K562 (cell line): Measurements from ENCODE around the gene OOSP4A. TPM values are rescaled to one million over a fixed set of nuclear protein-coding genes. Genes with fewer than 3 reads are reported as not detected.

Experiments used
- BHLHE40 ChIP-seq: IDR thresholded peaks from 2 replicates; pipeline ENCODE4 v1.6.1; 2011; ENCODE audit warnings: low read length, improper control_type of control experiment
- CREB3L1 ChIP-seq: fragments of 450-650 bp; IDR thresholded peaks from 2 replicates; pipeline ENCODE4 v1.6.1; 2014; ENCODE audit warnings: low read depth, mild to moderate bottlenecking, moderate library complexity, borderline replicate concordance
- E2F4 ChIP-seq: sonication (generic); formaldehyde crosslinking; IDR thresholded peaks from 2 replicates; pipeline ENCODE4 v1.8.0; 2022; ENCODE audit warnings: mild to moderate bottlenecking, low read depth, missing genetic modification reagents
- FOXM1 ChIP-seq, 2 experiments: fragments of 450-650 bp in 1 of 2; sonication (generic) in 1 of 2; formaldehyde crosslinking in 1 of 2; IDR thresholded peaks; 2 replicates each; pipeline versions ENCODE4 v1.6.1 to v1.9.0; 2017 to 2022; ENCODE audit warnings: low read depth in 2 of 2, mild to moderate bottlenecking in 2 of 2, missing genetic modification reagents in 1 of 2, moderate library complexity in 1 of 2
- GATA2 ChIP-seq: sonication (generic); formaldehyde crosslinking; IDR thresholded peaks from 2 replicates; pipeline ENCODE4 v1.4.0; 2020; ENCODE audit warnings: mild to moderate bottlenecking, missing genetic modification reagents
- HDAC3 ChIP-seq: fragments of 450-650 bp; IDR thresholded peaks from 2 replicates; pipeline ENCODE4 v1.6.1; 2018; ENCODE audit warnings: borderline replicate concordance, mild to moderate bottlenecking, moderate library complexity; ENCODE audit not compliant: partially characterized antibody
- KLF16 ChIP-seq: IDR thresholded peaks from 2 replicates; pipeline ENCODE4 v1.6.1; 2016; ENCODE audit warnings: antibody characterized with exemption
- MECOM ChIP-seq: fragments of 250-450 bp; sonication (Bioruptor Pico); IDR thresholded peaks from 2 replicates; pipeline ENCODE4 v1.8.0; 2022; ENCODE audit warnings: inconsistent platforms
- MGA ChIP-seq: fragments of 450-650 bp; IDR thresholded peaks from 2 replicates; pipeline ENCODE4 v1.6.1; 2016; ENCODE audit warnings: mild to moderate bottlenecking, moderate library complexity
- NCOR1 ChIP-seq: fragments of 450-650 bp; IDR thresholded peaks from 2 replicates; pipeline ENCODE4 v1.6.1; 2016; ENCODE audit warnings: mild to moderate bottlenecking, moderate library complexity
- NR2C2 ChIP-seq, 2 experiments: fragments of 200-800 bp in 1 of 2; sonication (Bioruptor generic) in 1 of 2; sonication (generic) in 1 of 2; formaldehyde crosslinking in 1 of 2; IDR thresholded peaks; 2 replicates each; pipeline versions ENCODE4 v1.6.1 to v1.8.0; 2016 to 2022; ENCODE audit warnings: mild to moderate bottlenecking in 1 of 2, missing compliant biosample characterization in 1 of 2, missing genetic modification characterization in 1 of 2, missing genetic modification reagents in 1 of 2
- TRIM28 ChIP-seq: fragments of 450-650 bp; IDR thresholded peaks from 2 replicates; pipeline ENCODE4 v1.6.1; 2017
- polyA plus RNA-seq, 8 experiments: library from polyadenylated mRNA; depleted of rRNA in 4 of 8; stranded (reverse) in 5 of 8; unstranded in 3 of 8; fragments of >200 nt; fragmentation: Nextera tagmentation in 2 of 8; fragmentation: Illumina TruSeq in 1 of 8; extraction: Ambion mirVana in 2 of 8; extraction: Trizol in 1 of 8; gene quantifications; 2 replicates each; pipeline versions ENCODE4 v1.2.1 to v1.2.3, GENCODE V29; 2011 to 2014; ENCODE audit warnings: inconsistent platforms in 1 of 8, missing spikeins in 1 of 8
- total RNA-seq, 7 experiments: library from RNA; depleted of rRNA in 6 of 7; stranded (reverse); fragments of >200 nt in 6 of 7; fragmentation: Illumina TruSeq in 2 of 7; extraction: Trizol in 2 of 7; gene quantifications; 2 replicates each; pipeline versions ENCODE4 v1.2.1 to v1.2.3, GENCODE V29; 2011 to 2021; ENCODE audit warnings: low replicate concordance in 1 of 7

Gene OOSP4A
- total and polyA plus RNA-seq, 9 of the 15 experiments (the other 6 are each of a cell fraction or from before 2014, with no cell fraction given): 0.40 to 2.4 (median 0.74) TPM; not detected in 2

- TF ChIP-seq MGA (peak; percentile 35; the same call in 1 of the 2 replicates), BHLHE40 (peak; percentile 46; the same call in 1 of the 2 replicates), GATA2 (CRISPR knock-in tag) (peak; percentile 97), MECOM (CRISPR knock-in tag) (peak; percentile 85), NR2C2 (CRISPR knock-in tag; IDR thresholded peaks at IDR 0.05) (no peak), NR2C2 (tag; IDR thresholded peaks at IDR 0.05) (peak; percentile 76), CREB3L1 (peak; percentile 42), HDAC3 (peak; percentile 95), E2F4 (CRISPR knock-in tag) (no peak), TRIM28 (peak; percentile 64; the same call in 1 of the 2 replicates), FOXM1 (IDR thresholded peaks at IDR 0.05; ENCODE audit: low read depth) (peak; percentile 100), FOXM1 (CRISPR knock-in tag; IDR thresholded peaks at IDR 0.05; ENCODE audit: low read depth) (peak; percentile 99), KLF16 (peak; percentile 99), NCOR1 (peak; percentile 99)
These were observed 3.1 kb upstream of the OOSP4A start (continued) for GRCh38 chr11:59960502-59961381.
